WTC11 (cell line): ENCODE measurements around the gene PPEF2.

ENCODE experiments used
- CREM ChIP-seq: sonication (generic); formaldehyde crosslinking; IDR thresholded peaks from 2 replicates; pipeline ENCODE4 v1.8.1; 2022; ENCODE audit warnings: mild to moderate bottlenecking, missing genetic modification reagents, moderate library complexity
- FOXP1 ChIP-seq: sonication (generic); formaldehyde crosslinking; IDR thresholded peaks from 2 replicates; pipeline ENCODE4 v1.8.0; 2022; ENCODE audit warnings: missing genetic modification reagents, mild to moderate bottlenecking, moderate library complexity, borderline replicate concordance
- SMAD3 ChIP-seq: sonication (generic); formaldehyde crosslinking; IDR thresholded peaks from 2 replicates; pipeline ENCODE4 v1.8.0; 2022; ENCODE audit warnings: missing genetic modification reagents, mild to moderate bottlenecking, borderline replicate concordance
- SP1 ChIP-seq: sonication (generic); formaldehyde crosslinking; conservative IDR thresholded peaks from 2 replicates; pipeline ENCODE4 v1.8.1; 2022; ENCODE audit warnings: missing genetic modification reagents
- TEAD4 ChIP-seq: sonication (generic); formaldehyde crosslinking; IDR thresholded peaks from 2 replicates; pipeline ENCODE4 v1.8.0; 2022; ENCODE audit warnings: mild to moderate bottlenecking, missing genetic modification reagents
- ZNF263 ChIP-seq: sonication (generic); formaldehyde crosslinking; IDR thresholded peaks from 2 replicates; pipeline ENCODE4 v1.8.1; 2022; ENCODE audit warnings: low read depth, mild to moderate bottlenecking, moderate library complexity, missing genetic modification reagents
- ZNF423 ChIP-seq: fragments of 250-450 bp; sonication (Bioruptor Pico); IDR thresholded peaks from 2 replicates; pipeline ENCODE4 v2.1.2; 2022; ENCODE audit warnings: mild to moderate bottlenecking, moderate library complexity
- TF ChIP-seq, protein P1 (sequence below): fragments of 200-600 bp; IDR thresholded peaks from 2 replicates; pipeline ENCODE4 v1.8.0; 2022; ENCODE audit warnings: antibody characterized with exemption
- TF ChIP-seq, protein P2 (sequence below): sonication (generic); formaldehyde crosslinking; IDR thresholded peaks from 2 replicates; pipeline ENCODE4 v1.8.1; 2023; ENCODE audit warnings: mild to moderate bottlenecking, missing genetic modification reagents

DNA sequence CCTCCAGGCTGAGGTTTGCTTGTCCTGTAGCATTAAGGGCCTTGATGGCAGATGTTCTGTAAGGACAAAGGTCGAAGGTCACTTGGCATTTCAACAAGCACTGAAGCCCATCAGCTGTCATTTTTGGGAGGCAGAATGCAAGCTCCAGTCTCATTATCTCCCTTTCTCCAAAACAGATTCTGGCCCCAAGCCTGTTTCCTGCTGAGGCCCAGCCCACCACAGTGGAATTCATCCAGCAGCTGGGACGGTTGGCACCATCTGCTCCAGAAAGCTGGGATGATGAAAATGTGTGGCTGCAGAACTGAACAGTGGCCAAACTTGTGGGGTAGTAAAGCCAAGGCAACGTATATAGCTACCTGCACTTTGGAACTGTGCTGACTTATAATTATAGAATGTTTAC, 17.7 kb upstream of the PPEF2 start:
- TF ChIP-seq ZNF423 (CRISPR knock-in tag) (no peak), CREM (CRISPR knock-in tag) (no peak), SP1 (no peak), SMAD3 (no peak), FOXP1 (CRISPR knock-in tag) (no peak), TEAD4 (CRISPR knock-in tag) (no peak), ZNF263 (CRISPR knock-in tag) (no peak)
- TF ChIP-seq, protein P1, sequence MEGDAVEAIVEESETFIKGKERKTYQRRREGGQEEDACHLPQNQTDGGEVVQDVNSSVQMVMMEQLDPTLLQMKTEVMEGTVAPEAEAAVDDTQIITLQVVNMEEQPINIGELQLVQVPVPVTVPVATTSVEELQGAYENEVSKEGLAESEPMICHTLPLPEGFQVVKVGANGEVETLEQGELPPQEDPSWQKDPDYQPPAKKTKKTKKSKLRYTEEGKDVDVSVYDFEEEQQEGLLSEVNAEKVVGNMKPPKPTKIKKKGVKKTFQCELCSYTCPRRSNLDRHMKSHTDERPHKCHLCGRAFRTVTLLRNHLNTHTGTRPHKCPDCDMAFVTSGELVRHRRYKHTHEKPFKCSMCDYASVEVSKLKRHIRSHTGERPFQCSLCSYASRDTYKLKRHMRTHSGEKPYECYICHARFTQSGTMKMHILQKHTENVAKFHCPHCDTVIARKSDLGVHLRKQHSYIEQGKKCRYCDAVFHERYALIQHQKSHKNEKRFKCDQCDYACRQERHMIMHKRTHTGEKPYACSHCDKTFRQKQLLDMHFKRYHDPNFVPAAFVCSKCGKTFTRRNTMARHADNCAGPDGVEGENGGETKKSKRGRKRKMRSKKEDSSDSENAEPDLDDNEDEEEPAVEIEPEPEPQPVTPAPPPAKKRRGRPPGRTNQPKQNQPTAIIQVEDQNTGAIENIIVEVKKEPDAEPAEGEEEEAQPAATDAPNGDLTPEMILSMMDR = no peak
- TF ChIP-seq, protein P2, sequence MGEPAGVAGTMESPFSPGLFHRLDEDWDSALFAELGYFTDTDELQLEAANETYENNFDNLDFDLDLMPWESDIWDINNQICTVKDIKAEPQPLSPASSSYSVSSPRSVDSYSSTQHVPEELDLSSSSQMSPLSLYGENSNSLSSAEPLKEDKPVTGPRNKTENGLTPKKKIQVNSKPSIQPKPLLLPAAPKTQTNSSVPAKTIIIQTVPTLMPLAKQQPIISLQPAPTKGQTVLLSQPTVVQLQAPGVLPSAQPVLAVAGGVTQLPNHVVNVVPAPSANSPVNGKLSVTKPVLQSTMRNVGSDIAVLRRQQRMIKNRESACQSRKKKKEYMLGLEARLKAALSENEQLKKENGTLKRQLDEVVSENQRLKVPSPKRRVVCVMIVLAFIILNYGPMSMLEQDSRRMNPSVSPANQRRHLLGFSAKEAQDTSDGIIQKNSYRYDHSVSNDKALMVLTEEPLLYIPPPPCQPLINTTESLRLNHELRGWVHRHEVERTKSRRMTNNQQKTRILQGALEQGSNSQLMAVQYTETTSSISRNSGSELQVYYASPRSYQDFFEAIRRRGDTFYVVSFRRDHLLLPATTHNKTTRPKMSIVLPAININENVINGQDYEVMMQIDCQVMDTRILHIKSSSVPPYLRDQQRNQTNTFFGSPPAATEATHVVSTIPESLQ (CRISPR knock-in tag) = no peak
